Caco-2 (cell line): ENCODE results near the gene PAFAH1B2. TPM values are rescaled to one million over a fixed set of nuclear protein-coding genes. Genes with fewer than 3 reads are reported as not detected.
A peak's percentile ranks its signal among the peaks of the same experiment; 100 is the strongest.

Experiments used
- BruUV-seq: library from RNA; stranded (reverse); fragments of 400-500 nt; replicated peaks from 2 replicates; lab custom pipeline; 2021; lab: Mats Ljungman, UMichigan
- CTCF ChIA-PET: fragments of 300-600 bp; sonication (Branson Sonifier 250); formaldehyde crosslinking; loops from one replicate; lab custom pipeline; 2022; ENCODE audit warnings: antibody characterized with exemption; lab: Charles Lee
- POLR2A ChIA-PET: fragments of 300-600 bp; sonication (Branson Sonifier 250); formaldehyde crosslinking; loops from one replicate; lab custom pipeline; 2022; ENCODE audit warnings: antibody characterized with exemption; lab: Charles Lee
- DNase-seq, 2 experiments: peaks; one replicate each; pipeline versions ENCODE4 v3.0.0 to v3.0.0-alpha.2; 2020 to 2022
- H3K27me3 ChIP-seq: replicated peaks from 2 replicates; pipeline ENCODE4 v1.6.0; 2011; ENCODE audit warnings: low read length; ENCODE audit not compliant: control insufficient read depth, insufficient read depth
- H3K36me3 ChIP-seq: 2 replicates; pipeline ENCODE4 v1.5.1; 2011; ENCODE audit warnings: low read length; ENCODE audit not compliant: control insufficient read depth, insufficient read depth
- H3K4me1 ChIP-seq: fragments of 250-450 bp; sonication (Bioruptor Pico); 2 replicates; pipeline ENCODE4 v1.5.1; 2020; ENCODE audit warnings: mild to moderate bottlenecking
- H3K4me3 ChIP-seq: 2 replicates; pipeline ENCODE4 v1.5.1; 2011; ENCODE audit warnings: low read depth, mild to moderate bottlenecking, control low read depth, low read length
- H3K9me3 ChIP-seq: fragments of 250-450 bp; sonication (Bioruptor Pico); 2 replicates; pipeline ENCODE4 v1.5.1; 2020; ENCODE audit warnings: mild to moderate bottlenecking, moderate library complexity
- H3K27ac Mint-ChIP-seq: one replicate; pipeline ENCODE4 v1.8.0; 2022; ENCODE audit warnings: mixed read lengths; ENCODE audit not compliant: unreplicated experiment
- H3K27me3 Mint-ChIP-seq: one replicate; pipeline ENCODE4 v1.8.0; 2022; ENCODE audit warnings: mixed read lengths; ENCODE audit not compliant: insufficient read depth, unreplicated experiment
- H3K36me3 Mint-ChIP-seq: one replicate; pipeline ENCODE4 v1.8.0; 2022; ENCODE audit warnings: mild to moderate bottlenecking, mixed read lengths; ENCODE audit not compliant: insufficient read depth, unreplicated experiment
- H3K4me1 Mint-ChIP-seq: one replicate; pipeline ENCODE4 v1.8.0; 2022; ENCODE audit warnings: low read depth, mixed read lengths; ENCODE audit not compliant: unreplicated experiment
- H3K4me3 Mint-ChIP-seq: one replicate; pipeline ENCODE4 v1.8.0; 2022; ENCODE audit warnings: mild to moderate bottlenecking, moderate library complexity, mixed read lengths; ENCODE audit not compliant: unreplicated experiment
- H3K9me3 Mint-ChIP-seq: one replicate; pipeline ENCODE4 v1.8.0; 2022; ENCODE audit warnings: mixed read lengths; ENCODE audit not compliant: unreplicated experiment
- CTCF ChIP-seq, 2 experiments: fragments of 200-600 bp in 1 of 2; IDR thresholded peaks; 1 replicate in 1 of 2; 2 replicates in 1 of 2; pipeline versions ENCODE4 v1.5.1 to v1.8.0; 2011 to 2022; ENCODE audit warnings: antibody characterized with exemption in 1 of 2, control low read depth in 1 of 2, inconsistent platforms in 1 of 2, low read depth in 1 of 2, low read length in 1 of 2, mild to moderate bottlenecking in 1 of 2, moderate library complexity in 1 of 2; ENCODE audit not compliant: insufficient read depth in 1 of 2, severe bottlenecking in 1 of 2, unreplicated experiment in 1 of 2
- intact Hi-C: fragments of 100-400 bp; cut with micrococcal nuclease; formaldehyde crosslinking; loops from one replicate; pipeline ENCODE4 v1.10.0; 2022; ENCODE audit not compliant: unreplicated experiment
- total RNA-seq: library from RNA; stranded (reverse); gene quantifications from 2 replicates; pipeline ENCODE4 v1.2.3, GENCODE V29; 2022

PAFAH1B2 gene
- total RNA-seq, 1 experiment from 2014 or later: 167 TPM

- Mint-ChIP-seq H3K27ac (peak within 1 kb of the TSS; percentile 86), H3K36me3 (peaks cover 42% of the 10 kb centered on the region)
- CTCF ChIA-PET: interaction anchor here (1.0 kb wide), 1 partner anchor 27 kb away, joined by 3 read pairs; no protein-coding TSS in a partner anchor
Observed at GRCh38 chr11:117199053-117199915, 55.2 kb downstream of the PAFAH1B2 start, which contains the start of gene TAGLN. TSS of gene TAGLN (plus strand) at chr11:117199370. CDS start at chr11:117203014, 3,644 bp downstream.

GRCh38 chr11:117199916-117200812 lies 56.1 kb downstream of the PAFAH1B2 start:
- Histone ChIP-seq H3K36me3 (no peaks in the 10 kb centered on the region), H3K4me3 (no peak overlapping the region), H3K4me1 (peaks cover 37% of the 10 kb centered on the region), H3K9me3 (no peaks in the 10 kb centered on the region), H3K27me3 (no peaks in the 10 kb centered on the region)
- peaks cover 34% of the 10 kb centered on the region for H3K4me1 Mint-ChIP-seq
- intact Hi-C loops: loop anchor here (1.0 to 2.0 kb wide), 2 partner anchors 22 to 27 kb away; partner anchors contain the start of gene SIDT2
- CTCF ChIA-PET: interaction anchor here (0.5 kb wide), 1 partner anchor 14 kb away, joined by 3 read pairs; no protein-coding TSS in a partner anchor
- no peaks in the 10 kb centered on the region for H3K9me3 Mint-ChIP-seq
- H3K36me3 Mint-ChIP-seq: peaks cover 47% of the 10 kb centered on the region
- DNase-seq: no peak
- H3K27ac Mint-ChIP-seq: peak overlapping the region; percentile 86
- H3K27me3 Mint-ChIP-seq: no peaks in the 10 kb centered on the region
- H3K4me3 Mint-ChIP-seq: peak overlapping the region; percentile 72
- BruUV-seq: no TSS peak
- POLR2A ChIA-PET: interaction anchor here (0.9 to 1.6 kb wide), 2 partner anchors 22 to 56 kb away, joined by 3 to 6 read pairs; partner anchors contain the start of genes PAFAH1B2 and SIDT2
- TF ChIP-seq CTCF (IDR thresholded peaks at IDR 0.05; ENCODE audit: insufficient read depth in 1 of 2, low read depth in 1 of 2, low read length in 1 of 2, severe bottlenecking in 1 of 2, unreplicated experiment in 1 of 2): no peak

More at GRCh38 chr11:117199053-117199915, 55.2 kb downstream of the PAFAH1B2 start, which contains the start of gene TAGLN:
- no peaks in the 10 kb centered on the region for H3K9me3 Mint-ChIP-seq
- peaks cover 34% of the 10 kb centered on the region for H3K4me1 Mint-ChIP-seq
- intact Hi-C loops: loop anchor here (1.0 to 2.0 kb wide), 2 partner anchors 21 to 28 kb away; partner anchors contain the start of gene SIDT2
- no peak for TF ChIP-seq CTCF (IDR thresholded peaks at IDR 0.05; ENCODE audit: insufficient read depth in 1 of 2, low read depth in 1 of 2, low read length in 1 of 2, severe bottlenecking in 1 of 2, unreplicated experiment in 1 of 2)
- Histone ChIP-seq H3K4me1 (peaks cover 37% of the 10 kb centered on the region), H3K36me3 (no peaks in the 10 kb centered on the region), H3K4me3 (peak within 1 kb of the TSS; percentile 20), H3K27me3 (no peaks in the 10 kb centered on the region), H3K9me3 (no peaks in the 10 kb centered on the region)
- no peaks in the 10 kb centered on the region for H3K27me3 Mint-ChIP-seq
- DNase-seq: peak; percentile 89
- BruUV-seq: TSS peak; percentile 59
- POLR2A ChIA-PET: interaction anchor here (0.9 to 1.6 kb wide), 2 partner anchors 21 to 55 kb away, joined by 3 to 6 read pairs; partner anchors contain the start of genes PAFAH1B2 and SIDT2
- H3K4me3 Mint-ChIP-seq: peak within 1 kb of the TSS; percentile 72
